Lower lobe of right lung (tissue), 2 donors: ENCODE results near the gene JARID2. TPM values are rescaled to one million over a fixed set of nuclear protein-coding genes. Genes with fewer than 3 reads are reported as not detected.

Source experiments
- ATAC-seq, 2 donors: fragments of 200-7000 bp; cut with Tn5 transposase; one replicate each; pipeline ENCODE4 v1.9.1; 2020 to 2022; ENCODE audit warnings: mild to moderate bottlenecking in 2 of 2, moderate library complexity in 2 of 2
- DNase-seq: peaks from one replicate; pipeline ENCODE4 v3.0.0-alpha.2; 2020
- H3K27ac ChIP-seq: fragments of 200-600 bp; one replicate; pipeline ENCODE4 v1.8.0; 2022
- H3K27me3 ChIP-seq: fragments of 200-600 bp; one replicate; pipeline ENCODE4 v1.8.0; 2022; ENCODE audit warnings: low read depth
- H3K36me3 ChIP-seq: fragments of 200-600 bp; one replicate; pipeline ENCODE4 v1.8.0; 2022; ENCODE audit warnings: mild to moderate bottlenecking
- H3K4me1 ChIP-seq: fragments of 200-600 bp; one replicate; pipeline ENCODE4 v1.8.0; 2022
- H3K4me3 ChIP-seq: fragments of 200-600 bp; one replicate; pipeline ENCODE4 v1.8.0; 2022; ENCODE audit warnings: mild to moderate bottlenecking
- H3K9me3 ChIP-seq: fragments of 200-600 bp; one replicate; pipeline ENCODE4 v1.8.0; 2022
- intact Hi-C: fragments of 100-400 bp; cut with DNase I; formaldehyde crosslinking; loops from one replicate; pipeline ENCODE4 v1.11.0; 2022
- total RNA-seq: library from RNA; stranded (reverse); fragmentation: NEBNext Ultra II Directional; extraction: Animal tissue kit (Norgen Biotek cat#: 25700); gene quantifications from one replicate; pipeline ENCODE4 v1.2.1, GENCODE V29; 2021
- TF ChIP-seq, protein P1 (sequence below): fragments of 200-600 bp; IDR thresholded peaks from one replicate; pipeline ENCODE4 v1.8.0; 2022; ENCODE audit warnings: antibody characterized with exemption, mild to moderate bottlenecking
- donor health status: DM: no; HTN: yes; CAD: no; lungs with severe emphysema.

JARID2 gene
- total RNA-seq, 1 donor from 2014 or later: 16.0 TPM

DNA sequence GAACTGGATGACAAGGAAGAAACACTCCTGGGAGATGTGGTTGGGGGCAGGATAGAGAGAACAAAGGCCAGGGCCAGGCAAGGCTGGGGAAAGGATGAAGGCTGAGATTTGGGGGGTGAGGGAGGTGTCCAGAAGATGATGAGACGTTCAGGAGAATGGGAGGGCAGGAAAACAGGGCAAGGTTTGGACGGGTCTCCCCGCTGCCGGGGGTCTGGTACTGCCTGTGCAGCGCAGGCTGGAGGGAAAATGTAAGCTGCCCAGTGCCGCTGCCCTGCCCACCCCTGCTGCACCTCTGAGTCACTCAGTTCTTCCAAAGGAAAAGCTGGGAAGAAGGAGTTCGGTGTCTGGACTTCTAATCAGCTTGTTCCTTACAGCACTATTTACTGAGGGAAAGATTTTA, 286.1 kb downstream of the JARID2 start:
- peaks cover 13% of the 10 kb centered on the region for H3K4me1 ChIP-seq
- ATAC-seq (no peak), DNase-seq (no peak)
- intact Hi-C loops: no loop called here
- H3K36me3 ChIP-seq: peaks cover 27% of the 10 kb centered on the region
- TF ChIP-seq, protein P1, sequence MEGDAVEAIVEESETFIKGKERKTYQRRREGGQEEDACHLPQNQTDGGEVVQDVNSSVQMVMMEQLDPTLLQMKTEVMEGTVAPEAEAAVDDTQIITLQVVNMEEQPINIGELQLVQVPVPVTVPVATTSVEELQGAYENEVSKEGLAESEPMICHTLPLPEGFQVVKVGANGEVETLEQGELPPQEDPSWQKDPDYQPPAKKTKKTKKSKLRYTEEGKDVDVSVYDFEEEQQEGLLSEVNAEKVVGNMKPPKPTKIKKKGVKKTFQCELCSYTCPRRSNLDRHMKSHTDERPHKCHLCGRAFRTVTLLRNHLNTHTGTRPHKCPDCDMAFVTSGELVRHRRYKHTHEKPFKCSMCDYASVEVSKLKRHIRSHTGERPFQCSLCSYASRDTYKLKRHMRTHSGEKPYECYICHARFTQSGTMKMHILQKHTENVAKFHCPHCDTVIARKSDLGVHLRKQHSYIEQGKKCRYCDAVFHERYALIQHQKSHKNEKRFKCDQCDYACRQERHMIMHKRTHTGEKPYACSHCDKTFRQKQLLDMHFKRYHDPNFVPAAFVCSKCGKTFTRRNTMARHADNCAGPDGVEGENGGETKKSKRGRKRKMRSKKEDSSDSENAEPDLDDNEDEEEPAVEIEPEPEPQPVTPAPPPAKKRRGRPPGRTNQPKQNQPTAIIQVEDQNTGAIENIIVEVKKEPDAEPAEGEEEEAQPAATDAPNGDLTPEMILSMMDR: no peak
- H3K27me3 ChIP-seq: no peaks in the 10 kb centered on the region
- H3K27ac ChIP-seq: no peak overlapping the region
- H3K4me3 ChIP-seq: no peak overlapping the region
- no peaks in the 10 kb centered on the region for H3K9me3 ChIP-seq

DNA sequence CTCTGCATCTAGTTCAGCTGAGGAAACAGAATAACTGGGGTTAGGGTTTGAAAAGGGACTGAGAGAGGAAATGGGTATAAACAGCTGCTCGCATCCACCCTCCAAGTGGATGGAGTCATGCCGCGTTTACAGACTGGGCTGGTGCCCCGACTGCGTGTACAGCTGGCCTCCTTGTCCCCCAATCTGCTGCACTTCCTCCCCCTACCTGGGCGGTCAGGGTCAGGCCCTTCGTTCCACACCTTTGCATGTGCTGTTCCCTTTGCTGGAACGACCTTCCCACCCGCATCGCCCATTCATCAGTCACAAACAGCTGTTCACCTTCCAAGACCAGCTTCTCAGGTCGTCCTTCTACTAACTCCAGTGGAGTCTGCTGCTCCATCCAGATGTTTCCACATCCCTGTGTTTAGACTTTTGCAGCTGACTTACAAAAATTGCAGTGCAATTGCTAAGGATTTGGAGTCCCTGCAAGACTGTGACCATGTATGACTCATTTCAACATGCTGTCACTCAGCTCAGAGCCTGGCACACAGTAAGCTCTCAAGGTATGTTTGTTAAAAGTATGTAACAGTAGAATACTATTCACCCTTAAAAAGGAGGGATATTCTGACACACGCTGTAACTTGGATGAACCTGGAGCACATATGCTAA, 287.6 kb downstream of the JARID2 start:
- TF ChIP-seq, protein P1: no peak
- Histone ChIP-seq H3K36me3 (peaks cover 27% of the 10 kb centered on the region), H3K27me3 (no peaks in the 10 kb centered on the region), H3K4me3 (no peak overlapping the region), H3K9me3 (no peaks in the 10 kb centered on the region), H3K4me1 (peaks cover 16% of the 10 kb centered on the region), H3K27ac (no peak overlapping the region)
- ATAC-seq (no peak), DNase-seq (no peak)
- intact Hi-C loops: no loop called here

DNA sequence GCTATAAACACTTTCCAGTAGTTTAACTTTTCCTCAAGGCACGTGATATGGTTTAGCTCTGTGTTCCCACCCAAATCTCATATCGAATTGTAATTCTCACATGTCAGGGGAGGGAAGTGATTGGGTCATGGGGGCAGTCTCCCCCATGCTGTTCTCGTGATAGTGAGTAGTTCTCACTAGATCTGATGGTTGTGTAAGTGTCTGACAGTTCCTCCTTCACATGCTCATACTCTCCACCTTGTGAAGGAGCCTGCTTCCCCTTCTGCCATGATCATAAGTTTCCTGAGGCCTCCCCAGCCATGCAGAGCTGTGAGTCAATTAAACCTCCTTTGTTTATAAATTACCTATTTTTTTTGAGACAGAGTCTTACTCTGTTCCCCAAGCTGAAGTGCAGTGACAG, 289.1 kb downstream of the JARID2 start:
- peaks cover 28% of the 10 kb centered on the region for H3K4me1 ChIP-seq
- H3K27me3 ChIP-seq: no peaks in the 10 kb centered on the region
- H3K9me3 ChIP-seq: no peaks in the 10 kb centered on the region
- no peak overlapping the region for H3K4me3 ChIP-seq
- TF ChIP-seq, protein P1: no peak
- DNase-seq: no peak
- ATAC-seq: peak in 1 of 2 donors; percentile 51
- intact Hi-C loops: no loop called here
- peaks cover 23% of the 10 kb centered on the region for H3K36me3 ChIP-seq
- no peak overlapping the region for H3K27ac ChIP-seq

DNA sequence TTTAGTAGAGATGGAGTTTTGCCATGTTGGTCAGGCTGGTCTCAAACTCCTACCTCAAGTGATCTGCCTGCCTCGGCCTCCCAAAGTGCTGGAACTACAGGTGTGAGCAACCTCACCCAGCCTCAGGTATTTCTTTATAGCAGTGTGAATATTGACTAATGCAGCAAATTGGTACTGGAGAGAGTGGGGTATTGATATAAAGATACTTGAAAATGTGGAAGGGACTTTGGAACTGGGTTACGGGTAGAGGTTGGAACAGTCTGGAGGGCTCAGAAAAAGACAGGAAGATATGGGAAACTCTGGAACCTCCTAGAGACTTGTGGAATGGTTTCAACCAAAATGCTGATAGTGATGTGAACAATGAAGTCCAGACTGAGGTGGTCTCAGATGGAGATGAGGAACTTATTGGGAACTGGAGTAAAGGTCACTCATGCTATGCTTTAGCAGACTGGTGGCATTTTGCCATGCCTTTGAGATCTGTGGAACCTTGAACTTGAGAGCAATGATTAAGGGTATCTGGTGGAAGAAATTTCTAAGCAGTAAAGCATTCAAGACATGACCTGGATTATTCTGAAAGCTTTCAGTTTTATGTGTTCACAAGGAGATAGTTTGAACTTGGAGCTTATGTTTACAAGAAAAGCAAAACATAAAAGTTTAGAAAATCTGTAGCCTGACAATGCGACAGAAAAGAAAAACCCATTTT, 289.8 kb downstream of the JARID2 start:
- Histone ChIP-seq H3K9me3 (no peaks in the 10 kb centered on the region), H3K4me1 (peaks cover 28% of the 10 kb centered on the region), H3K4me3 (no peak overlapping the region), H3K27ac (no peak overlapping the region), H3K36me3 (peaks cover 18% of the 10 kb centered on the region), H3K27me3 (no peaks in the 10 kb centered on the region)
- intact Hi-C loops: no loop called here
- TF ChIP-seq, protein P1: no peak
- no peak for DNase-seq
- ATAC-seq: no peak

DNA sequence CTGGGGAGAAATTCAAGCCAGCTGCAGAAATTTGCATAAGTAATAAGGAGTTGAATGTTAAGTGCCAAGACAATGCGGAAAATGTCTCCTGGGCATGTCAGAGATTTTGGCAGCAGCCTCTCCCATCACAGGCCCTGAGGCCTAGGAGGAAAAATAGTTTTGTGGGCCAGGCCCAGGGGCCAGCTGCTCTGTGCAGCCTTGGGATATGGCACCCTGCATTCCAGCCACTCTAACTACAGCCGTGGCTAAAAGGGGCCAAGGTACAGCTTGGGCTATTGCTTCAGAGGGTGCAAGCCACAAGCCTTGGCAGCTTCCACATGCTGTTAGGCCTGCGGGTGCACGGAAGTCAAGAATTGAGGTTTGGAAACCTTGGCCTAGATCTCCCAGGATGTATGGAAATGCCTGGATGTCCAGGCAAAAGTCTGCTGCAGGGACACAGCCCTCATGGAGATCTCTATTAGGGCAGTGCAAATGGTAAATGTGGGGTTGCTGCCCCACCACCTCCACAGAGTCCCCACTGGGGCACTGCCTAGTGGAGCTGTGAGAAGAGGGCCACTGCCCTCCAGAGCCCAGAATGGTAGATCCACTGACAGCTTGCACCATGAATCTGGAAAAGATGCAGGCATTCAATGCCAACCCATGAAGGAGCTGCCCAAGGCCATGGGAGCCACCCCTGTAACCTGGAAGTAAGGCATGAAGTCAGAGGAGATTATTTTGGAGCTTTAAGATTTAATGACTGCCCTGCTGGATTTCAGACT, 290.5 kb downstream of the JARID2 start:
- no peak for DNase-seq
- TF ChIP-seq, protein P1: no peak
- peaks cover 11% of the 10 kb centered on the region for H3K36me3 ChIP-seq
- peaks cover 28% of the 10 kb centered on the region for H3K4me1 ChIP-seq
- no peak overlapping the region for H3K27ac ChIP-seq
- intact Hi-C loops: no loop called here
- no peak overlapping the region for H3K4me3 ChIP-seq
- no peaks in the 10 kb centered on the region for H3K9me3 ChIP-seq
- no peaks in the 10 kb centered on the region for H3K27me3 ChIP-seq
- no peak for ATAC-seq
